ENCODE results near the gene GRIPAP1. TPM values are rescaled to one million over a fixed set of nuclear protein-coding genes. Genes with fewer than 3 reads are reported as not detected.

Gene GRIPAP1
- total RNA-seq, 4 donors from 2014 or later = 26.8 to 67.7 (median 35.2) TPM

DNA sequence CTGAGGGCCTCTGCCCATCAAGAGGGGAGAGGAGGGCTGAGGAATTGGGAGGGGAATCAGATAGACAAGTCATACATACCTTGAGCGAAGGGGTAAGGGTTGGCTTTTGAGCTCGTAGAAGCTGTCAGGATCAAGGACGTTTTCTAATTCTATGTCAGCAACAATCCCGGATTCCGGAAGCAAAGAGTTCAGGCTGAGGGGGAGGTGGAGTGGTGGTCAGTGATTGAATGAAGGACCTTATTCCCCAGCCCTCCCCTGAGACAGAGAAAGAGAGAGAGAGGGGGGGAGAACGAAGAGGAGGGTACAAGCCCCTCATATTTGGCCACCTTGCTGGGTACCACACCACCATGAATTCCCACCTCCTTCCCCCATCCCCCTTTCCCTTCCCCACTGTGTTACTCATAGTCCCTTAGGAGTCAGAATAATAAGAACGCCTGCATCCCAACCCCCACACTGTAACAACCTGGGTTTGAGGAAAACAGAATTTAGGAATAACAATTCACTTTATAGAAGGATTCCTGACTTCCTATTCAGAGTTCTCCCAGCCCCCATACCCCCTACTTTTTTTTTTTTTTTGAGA is 38.4 kb upstream of the GRIPAP1 start:
- peak overlapping the region; percentile 74 for H3K4me3 ChIP-seq
- DNase-seq (ENCODE audit: low spot score in 2 of 2) = no peak
- peak overlapping the region; percentile 51 for H3K27ac ChIP-seq
- no peaks in the 10 kb centered on the region for H3K9me3 ChIP-seq
- 48% methylated on average over 7 of the region's 7 CpGs for WGBS
- H3K4me1 ChIP-seq = peaks cover 32% of the 10 kb centered on the region
- H3K36me3 ChIP-seq = peaks cover 28% of the 10 kb centered on the region
- no peaks in the 10 kb centered on the region for H3K27me3 ChIP-seq
- TF ChIP-seq, protein P1, sequence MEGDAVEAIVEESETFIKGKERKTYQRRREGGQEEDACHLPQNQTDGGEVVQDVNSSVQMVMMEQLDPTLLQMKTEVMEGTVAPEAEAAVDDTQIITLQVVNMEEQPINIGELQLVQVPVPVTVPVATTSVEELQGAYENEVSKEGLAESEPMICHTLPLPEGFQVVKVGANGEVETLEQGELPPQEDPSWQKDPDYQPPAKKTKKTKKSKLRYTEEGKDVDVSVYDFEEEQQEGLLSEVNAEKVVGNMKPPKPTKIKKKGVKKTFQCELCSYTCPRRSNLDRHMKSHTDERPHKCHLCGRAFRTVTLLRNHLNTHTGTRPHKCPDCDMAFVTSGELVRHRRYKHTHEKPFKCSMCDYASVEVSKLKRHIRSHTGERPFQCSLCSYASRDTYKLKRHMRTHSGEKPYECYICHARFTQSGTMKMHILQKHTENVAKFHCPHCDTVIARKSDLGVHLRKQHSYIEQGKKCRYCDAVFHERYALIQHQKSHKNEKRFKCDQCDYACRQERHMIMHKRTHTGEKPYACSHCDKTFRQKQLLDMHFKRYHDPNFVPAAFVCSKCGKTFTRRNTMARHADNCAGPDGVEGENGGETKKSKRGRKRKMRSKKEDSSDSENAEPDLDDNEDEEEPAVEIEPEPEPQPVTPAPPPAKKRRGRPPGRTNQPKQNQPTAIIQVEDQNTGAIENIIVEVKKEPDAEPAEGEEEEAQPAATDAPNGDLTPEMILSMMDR (IDR thresholded peaks at IDR 0.05) = no peak
- TF ChIP-seq POLR2AphosphoS5 (IDR thresholded peaks at IDR 0.05) = no peak

DNA sequence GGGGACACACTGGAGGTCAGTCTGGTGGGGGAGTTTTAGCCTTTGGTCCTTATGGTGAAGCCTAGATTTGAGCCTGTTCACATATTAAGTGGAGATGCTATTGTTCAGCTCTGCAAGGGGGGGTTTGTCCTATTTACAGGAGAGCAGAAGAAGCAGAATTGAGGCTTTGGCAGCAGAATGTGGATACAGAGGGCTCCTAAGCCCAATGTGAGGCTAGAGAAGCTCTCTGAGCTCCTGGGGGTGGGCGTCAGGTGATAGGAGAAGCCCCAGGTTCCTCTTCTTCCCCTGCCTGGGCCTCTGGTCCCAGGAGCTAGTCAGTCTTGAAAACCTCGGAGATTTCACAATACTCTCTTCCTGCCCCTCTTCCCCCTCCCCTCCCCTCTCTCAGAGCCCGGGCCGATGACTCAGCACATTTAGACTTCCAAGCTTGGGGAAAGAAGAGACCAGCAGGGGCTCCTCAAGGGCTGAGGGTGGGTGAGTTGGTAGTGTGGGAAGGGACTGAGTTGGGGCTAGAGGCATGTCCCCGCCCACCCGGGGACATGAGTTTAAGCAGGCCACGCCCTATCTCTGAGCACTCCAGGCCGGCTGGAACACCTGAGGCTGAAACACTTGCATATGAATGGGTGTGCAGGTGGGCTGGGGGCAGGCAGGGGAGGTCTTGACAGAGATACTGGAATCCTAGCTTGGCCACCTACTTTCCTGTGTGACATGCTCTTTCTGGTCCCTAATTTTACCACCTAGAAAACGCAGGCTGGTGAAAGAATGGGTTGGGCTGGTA is 37.7 kb upstream of the GRIPAP1 start:
- DNase-seq (ENCODE audit: low spot score in 2 of 2) = peak; percentile 81 to 82
- H3K36me3 ChIP-seq = peaks cover 28% of the 10 kb centered on the region
- peaks cover 32% of the 10 kb centered on the region for H3K4me1 ChIP-seq
- peak overlapping the region; percentile 74 for H3K4me3 ChIP-seq
- TF ChIP-seq, protein P1 (IDR thresholded peaks at IDR 0.05) = no peak
- no peak for TF ChIP-seq POLR2AphosphoS5 (IDR thresholded peaks at IDR 0.05)
- H3K9me3 ChIP-seq = no peaks in the 10 kb centered on the region
- H3K27ac ChIP-seq = peak overlapping the region; percentile 51
- no peaks in the 10 kb centered on the region for H3K27me3 ChIP-seq
- 19% methylated on average over 7 of the region's 9 CpGs for WGBS

DNA sequence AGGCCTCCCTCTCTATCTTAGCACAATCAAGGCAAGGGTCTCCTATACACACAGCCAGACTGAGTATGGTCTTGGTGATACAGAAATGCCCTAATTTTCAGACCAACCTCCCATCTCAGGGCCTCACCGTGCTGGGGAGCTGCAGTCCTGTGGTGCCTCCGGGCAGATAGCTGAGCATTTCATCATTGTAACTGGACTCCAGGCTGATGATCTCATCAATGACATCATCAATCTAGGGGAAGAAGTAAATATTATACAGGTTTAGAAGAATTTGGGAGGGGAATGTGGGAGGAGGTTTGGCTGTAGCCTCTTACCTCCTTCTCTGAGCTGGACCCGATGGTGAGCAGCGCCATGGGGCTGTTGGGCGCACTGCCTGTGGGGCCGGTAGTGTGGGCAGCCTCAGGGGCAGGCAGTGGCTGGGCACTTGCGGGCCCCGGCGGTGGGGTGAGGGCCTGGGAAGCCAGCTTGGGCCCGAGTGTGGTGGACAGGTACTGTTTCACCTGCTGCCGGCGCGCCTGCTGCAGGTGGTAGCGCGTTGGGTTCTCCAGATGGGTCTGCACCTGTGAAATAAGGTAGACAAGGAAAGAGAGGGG is 35.9 kb upstream of the GRIPAP1 start:
- Histone ChIP-seq H3K4me3 (no peak overlapping the region), H3K4me1 (peaks cover 32% of the 10 kb centered on the region), H3K9me3 (no peaks in the 10 kb centered on the region), H3K27me3 (no peaks in the 10 kb centered on the region), H3K27ac (no peak overlapping the region), H3K36me3 (peaks cover 45% of the 10 kb centered on the region)
- TF ChIP-seq POLR2A (IDR thresholded peaks at IDR 0.05) (no peak), POLR2AphosphoS5 (IDR thresholded peaks at IDR 0.05) (no peak)
- DNase-seq (ENCODE audit: low spot score in 2 of 2) = no peak
- 87% methylated on average over 9 of the region's 15 CpGs for WGBS

DNA sequence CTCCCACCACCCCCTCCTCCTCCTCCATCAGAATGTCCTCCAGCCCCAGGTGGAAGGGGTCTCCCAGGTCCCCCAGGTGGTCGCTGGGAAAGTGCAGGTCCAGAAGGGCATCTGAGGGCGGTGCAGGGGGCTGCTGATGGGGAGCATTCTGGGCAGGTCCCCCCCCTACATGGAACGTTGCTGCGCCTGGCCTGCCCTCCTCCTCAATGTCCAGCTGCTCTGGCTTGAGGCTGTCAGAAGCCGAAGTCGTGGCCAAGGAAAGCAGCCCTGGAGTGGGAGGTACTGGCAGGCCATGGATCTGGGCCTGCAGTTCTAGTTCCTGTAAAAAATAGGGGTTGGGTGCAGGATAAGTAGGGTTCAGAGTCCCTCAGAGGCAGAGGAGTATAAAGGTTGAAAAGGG is 28.2 kb upstream of the GRIPAP1 start:
- DNase-seq (ENCODE audit: low spot score in 2 of 2) = no peak
- 76% methylated on average over 6 of the region's 6 CpGs for WGBS
- Histone ChIP-seq H3K4me3 (no peak overlapping the region), H3K27ac (no peak overlapping the region), H3K9me3 (no peaks in the 10 kb centered on the region), H3K27me3 (no peaks in the 10 kb centered on the region), H3K36me3 (peaks cover 46% of the 10 kb centered on the region), H3K4me1 (no peaks in the 10 kb centered on the region)
- TF ChIP-seq EP300 (IDR thresholded peaks at IDR 0.05) = no peak
- TF ChIP-seq POLR2AphosphoS5 (IDR thresholded peaks at IDR 0.05) = no peak
- TF ChIP-seq, protein P1 (IDR thresholded peaks at IDR 0.05) = no peak
- TF ChIP-seq POLR2A (IDR thresholded peaks at IDR 0.05) = no peak

DNA sequence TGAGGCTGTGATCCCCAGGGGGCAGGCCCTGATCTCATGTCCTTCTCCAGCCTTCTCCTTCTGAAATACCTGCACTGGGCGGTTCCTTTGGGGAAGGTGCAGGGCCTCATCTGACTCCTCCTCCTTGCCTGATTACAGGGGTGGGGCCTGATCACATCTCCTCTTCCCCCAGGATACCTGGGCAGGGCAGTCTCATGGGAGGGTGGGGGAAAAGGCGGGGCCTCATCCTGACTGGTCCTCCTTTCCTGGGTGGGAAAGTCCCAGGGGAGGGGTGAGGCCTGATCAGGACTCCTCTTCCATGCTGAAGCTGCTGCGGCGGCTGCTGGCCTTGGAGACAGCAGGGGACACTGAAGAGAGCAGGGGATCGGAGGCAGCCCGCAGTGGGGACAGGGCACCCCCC is 27.8 kb upstream of the GRIPAP1 start:
- Histone ChIP-seq H3K4me3 (no peak overlapping the region), H3K27ac (no peak overlapping the region), H3K4me1 (no peaks in the 10 kb centered on the region), H3K36me3 (peaks cover 46% of the 10 kb centered on the region), H3K9me3 (no peaks in the 10 kb centered on the region), H3K27me3 (no peaks in the 10 kb centered on the region)
- TF ChIP-seq EP300 (IDR thresholded peaks at IDR 0.05) (no peak), POLR2A (IDR thresholded peaks at IDR 0.05) (no peak), POLR2AphosphoS5 (IDR thresholded peaks at IDR 0.05) (no peak)
- TF ChIP-seq, protein P1 (IDR thresholded peaks at IDR 0.05) = no peak
- WGBS = 67% methylated on average over 1 of the region's 6 CpGs
- no peak for DNase-seq (ENCODE audit: low spot score in 2 of 2)
